Breast epithelium (tissue), 4 donors: ENCODE data around the gene ADD2. TPM values are rescaled to one million over a fixed set of nuclear protein-coding genes. Genes with fewer than 3 reads are reported as not detected.
"Not testable (repeated sequence)": the region's sequence is repeated elsewhere in the genome, so short reads cannot be mapped to it uniquely, and the experiment has no call there.

Experiments used
- DNase-seq, 2 donors: peaks; one replicate each; pipeline ENCODE4 v3.0.0-alpha.2; 2019; ENCODE audit warnings: low spot score in 2 of 2
- H3K27ac ChIP-seq, 2 donors: fragments of 200-600 bp; sonication (generic) in 1 of 2; one replicate each; pipeline ENCODE4 v1.5.1; 2016 to 2019; ENCODE audit warnings: mild to moderate bottlenecking in 1 of 2
- H3K27me3 ChIP-seq, 2 donors: fragments of 200-600 bp; sonication (generic) in 1 of 2; one replicate each; pipeline versions ENCODE4 v1.5.1 to v1.6.0; 2017 to 2019; ENCODE audit warnings: control low read depth in 1 of 2, mild to moderate bottlenecking in 1 of 2
- H3K36me3 ChIP-seq: fragments of 200-600 bp; one replicate; pipeline ENCODE4 v1.5.1; 2019
- H3K4me1 ChIP-seq, 2 donors: fragments of 200-600 bp; sonication (generic); one replicate each; pipeline ENCODE4 v1.5.1; 2016 to 2019; ENCODE audit warnings: control low read depth in 1 of 2
- H3K4me3 ChIP-seq, 3 donors: fragments of 200-600 bp; sonication (generic); 1 replicate in 2 of 3; 2 replicates in 1 of 3; pipeline ENCODE4 v1.5.1; 2016 to 2019; ENCODE audit warnings: mild to moderate bottlenecking in 3 of 3, moderate library complexity in 2 of 3
- H3K9me3 ChIP-seq, 2 donors: fragments of 200-600 bp; sonication (generic) in 1 of 2; one replicate each; pipeline ENCODE4 v1.5.1; 2016 to 2019; ENCODE audit warnings: control low read depth in 1 of 2
- POLR2A ChIP-seq: fragments of 450-650 bp; IDR thresholded peaks from one replicate; pipeline ENCODE4 v1.6.1; 2016; ENCODE audit warnings: antibody characterized with exemption, mild to moderate bottlenecking, moderate library complexity
- POLR2AphosphoS5 ChIP-seq, 3 donors: sonication (generic); formaldehyde crosslinking; IDR thresholded peaks; one replicate each; pipeline ENCODE4 v1.6.1; 2017; ENCODE audit warnings: antibody characterized with exemption in 3 of 3
- intact Hi-C: fragments of 100-400 bp; cut with DNase I; formaldehyde crosslinking; loops from one replicate; pipeline ENCODE4 v1.15.1; 2023; ENCODE audit warnings: low total_unique reads
- total RNA-seq, 3 donors: library from RNA; depleted of rRNA; stranded (reverse); fragments of >200 nt; gene quantifications; one replicate each; pipeline ENCODE4 v1.1.0, GENCODE V29; 2016
- TF ChIP-seq, protein P1 (sequence below), 3 donors: fragments of 450-650 bp; IDR thresholded peaks; one replicate each; pipeline ENCODE4 v1.5.1; 2016 to 2017; ENCODE audit warnings: antibody characterized with exemption in 3 of 3, mild to moderate bottlenecking in 3 of 3, moderate library complexity in 3 of 3

Gene ADD2
- total RNA-seq, 3 donors from 2014 or later, result 1.3 to 2.3 (median 1.9) TPM

DNA sequence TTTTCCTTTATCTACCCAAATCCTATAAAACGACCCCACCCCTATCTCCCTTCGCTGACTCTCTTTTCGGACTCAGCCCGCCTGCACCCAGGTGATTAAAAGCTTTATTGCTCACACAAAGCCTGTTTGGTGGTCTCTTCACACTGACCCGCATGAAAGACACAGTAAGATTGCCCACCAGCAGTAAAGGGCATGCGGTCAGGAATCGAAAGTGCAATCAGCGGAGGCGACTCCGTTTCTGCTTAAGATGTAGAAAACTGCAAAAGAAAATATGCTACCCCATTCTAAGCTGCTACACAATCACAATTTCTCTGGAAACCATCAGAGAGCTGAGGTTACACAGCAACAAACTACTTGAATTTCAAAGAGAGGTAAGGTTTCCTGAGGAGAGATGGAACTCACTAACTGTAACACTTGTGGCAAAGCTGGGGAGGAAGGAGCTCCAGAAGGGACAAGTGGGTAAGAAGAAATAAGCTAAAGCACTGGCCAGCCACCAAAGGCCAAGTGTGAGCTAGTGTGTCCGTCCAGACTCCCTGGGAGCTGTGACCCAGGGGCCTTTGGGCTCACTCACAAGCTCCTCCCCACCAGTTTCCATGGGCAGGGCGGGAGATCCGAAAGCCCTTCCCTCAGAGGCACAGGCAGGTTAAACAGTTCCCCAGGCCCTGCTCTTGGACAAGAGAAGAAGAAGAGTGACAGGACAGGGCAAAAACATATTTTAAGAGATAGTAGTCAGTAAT lies 141.6 kb downstream of the ADD2 start:
- no peak overlapping the region for H3K27ac ChIP-seq
- no peaks in the 10 kb centered on the region for H3K9me3 ChIP-seq
- H3K4me1 ChIP-seq, result no peaks in the 10 kb centered on the region
- no peak overlapping the region for H3K4me3 ChIP-seq
- TF ChIP-seq, protein P1, sequence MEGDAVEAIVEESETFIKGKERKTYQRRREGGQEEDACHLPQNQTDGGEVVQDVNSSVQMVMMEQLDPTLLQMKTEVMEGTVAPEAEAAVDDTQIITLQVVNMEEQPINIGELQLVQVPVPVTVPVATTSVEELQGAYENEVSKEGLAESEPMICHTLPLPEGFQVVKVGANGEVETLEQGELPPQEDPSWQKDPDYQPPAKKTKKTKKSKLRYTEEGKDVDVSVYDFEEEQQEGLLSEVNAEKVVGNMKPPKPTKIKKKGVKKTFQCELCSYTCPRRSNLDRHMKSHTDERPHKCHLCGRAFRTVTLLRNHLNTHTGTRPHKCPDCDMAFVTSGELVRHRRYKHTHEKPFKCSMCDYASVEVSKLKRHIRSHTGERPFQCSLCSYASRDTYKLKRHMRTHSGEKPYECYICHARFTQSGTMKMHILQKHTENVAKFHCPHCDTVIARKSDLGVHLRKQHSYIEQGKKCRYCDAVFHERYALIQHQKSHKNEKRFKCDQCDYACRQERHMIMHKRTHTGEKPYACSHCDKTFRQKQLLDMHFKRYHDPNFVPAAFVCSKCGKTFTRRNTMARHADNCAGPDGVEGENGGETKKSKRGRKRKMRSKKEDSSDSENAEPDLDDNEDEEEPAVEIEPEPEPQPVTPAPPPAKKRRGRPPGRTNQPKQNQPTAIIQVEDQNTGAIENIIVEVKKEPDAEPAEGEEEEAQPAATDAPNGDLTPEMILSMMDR (IDR thresholded peaks at IDR 0.05), result no peak
- TF ChIP-seq POLR2A, result no peak
- no peak for TF ChIP-seq POLR2AphosphoS5 (IDR thresholded peaks at IDR 0.05)
- H3K36me3 ChIP-seq, result no peaks in the 10 kb centered on the region
- no peaks in the 10 kb centered on the region for H3K27me3 ChIP-seq
- intact Hi-C loops, result no loop called here
- DNase-seq, result no peak

DNA sequence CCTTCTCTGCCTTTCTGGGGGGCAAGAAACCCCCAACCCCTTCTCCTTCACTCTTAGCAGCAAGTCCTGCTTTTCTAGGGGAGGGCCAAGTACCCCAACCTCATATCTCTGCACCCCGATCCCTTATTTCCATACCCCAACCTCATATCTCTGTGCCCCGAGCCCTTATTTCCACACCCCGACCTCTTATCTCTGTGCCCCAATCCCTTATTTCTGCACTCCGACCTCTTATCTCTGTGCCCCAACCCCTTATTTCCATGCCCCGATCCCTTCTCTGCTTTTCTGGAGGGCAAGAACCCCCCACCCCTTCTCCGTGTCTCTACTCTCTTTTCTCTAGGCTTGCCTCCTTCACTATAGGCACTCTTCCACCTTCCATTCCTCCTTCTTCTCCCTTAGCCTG lies 146.5 kb downstream of the ADD2 start:
- H3K27ac ChIP-seq, H3K27me3 ChIP-seq, intact Hi-C loops, DNase-seq, H3K4me3 ChIP-seq, H3K9me3 ChIP-seq, H3K4me1 ChIP-seq, H3K36me3 ChIP-seq: not testable (repeated sequence)

DNA sequence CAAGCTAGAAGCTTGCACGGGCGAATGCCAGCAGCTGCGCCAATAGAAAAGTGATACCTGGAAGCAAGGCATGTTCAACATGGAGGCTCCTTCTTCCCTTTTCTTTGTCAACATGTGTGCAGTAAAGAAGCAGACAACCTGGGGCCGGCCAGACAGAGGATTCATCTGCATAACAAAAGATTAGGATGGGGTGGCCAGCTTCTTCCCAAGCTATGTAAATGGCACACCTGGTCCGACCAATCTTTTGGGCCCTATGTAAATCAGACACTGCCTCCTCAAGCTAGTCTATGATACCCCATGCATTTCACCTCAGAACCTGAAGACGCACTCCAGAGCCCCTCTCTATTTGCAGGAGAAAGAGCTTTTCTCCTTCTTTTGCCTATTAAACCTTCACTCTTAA lies 148.0 kb downstream of the ADD2 start:
- H3K27ac ChIP-seq, result no peak overlapping the region

DNA sequence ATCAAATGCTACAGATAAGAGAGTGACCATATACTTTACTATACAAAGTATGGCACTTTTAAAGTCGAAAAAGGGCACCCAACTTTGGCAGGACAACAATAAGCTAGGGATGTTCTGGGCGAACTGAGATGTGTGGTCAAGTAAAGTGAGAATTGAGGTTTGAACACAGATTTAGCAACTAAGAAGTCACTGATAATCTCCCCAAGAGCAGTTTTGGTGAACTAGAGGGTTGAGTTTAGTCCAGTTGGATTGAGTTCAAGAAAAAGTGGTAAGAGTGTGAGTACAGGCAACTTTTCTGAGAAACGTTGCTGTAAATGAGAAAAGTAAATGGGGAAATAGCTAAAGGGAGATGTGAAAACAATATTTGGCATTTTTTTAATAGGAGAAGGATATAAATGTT lies 148.8 kb downstream of the ADD2 start:
- intact Hi-C loops, result no loop called here
- no peaks in the 10 kb centered on the region for H3K36me3 ChIP-seq
- no peaks in the 10 kb centered on the region for H3K27me3 ChIP-seq
- TF ChIP-seq POLR2AphosphoS5 (IDR thresholded peaks at IDR 0.05), result no peak
- no peak for TF ChIP-seq POLR2A
- TF ChIP-seq, protein P1 (IDR thresholded peaks at IDR 0.05), result no peak
- H3K27ac ChIP-seq, result no peak overlapping the region
- no peaks in the 10 kb centered on the region for H3K4me1 ChIP-seq
- no peaks in the 10 kb centered on the region for H3K9me3 ChIP-seq
- H3K4me3 ChIP-seq, result no peak overlapping the region
- DNase-seq, result no peak

More for the DNA sequence above, 148.0 kb downstream of the ADD2 start:
- TF ChIP-seq POLR2AphosphoS5 (IDR thresholded peaks at IDR 0.05), result no peak
- TF ChIP-seq, protein P1 (IDR thresholded peaks at IDR 0.05), result no peak
- TF ChIP-seq POLR2A, result no peak
- no peaks in the 10 kb centered on the region for H3K27me3 ChIP-seq
- H3K4me3 ChIP-seq, result no peak overlapping the region
- H3K4me1 ChIP-seq, result no peaks in the 10 kb centered on the region
- intact Hi-C loops, result no loop called here
- H3K9me3 ChIP-seq, result no peaks in the 10 kb centered on the region
- DNase-seq, result no peak
- no peaks in the 10 kb centered on the region for H3K36me3 ChIP-seq

DNA sequence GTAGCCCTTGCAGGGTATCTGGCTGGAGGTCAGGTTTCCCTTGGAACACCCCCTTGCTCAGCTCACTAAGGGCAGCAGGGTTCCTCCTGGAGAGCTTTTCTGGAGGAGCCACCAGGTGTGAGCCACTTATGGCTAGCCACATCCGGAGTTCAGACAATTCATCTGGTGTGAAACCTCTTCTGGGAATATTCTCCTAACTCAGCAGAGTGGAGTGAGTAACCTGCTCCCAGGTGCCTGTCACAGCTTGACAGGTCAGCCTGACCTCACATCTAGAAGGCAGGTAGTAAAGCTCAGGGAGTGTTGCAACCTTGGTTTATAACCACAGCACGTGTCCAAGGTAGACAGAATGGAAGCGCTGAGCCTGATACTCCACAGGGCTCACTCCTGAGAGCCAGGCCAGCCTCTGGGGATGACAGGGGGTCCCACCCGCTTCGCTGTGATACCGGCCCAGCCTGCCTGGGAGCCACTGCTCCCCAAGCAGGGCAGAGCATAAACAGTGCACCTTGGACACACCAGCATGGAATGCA lies 151.8 kb downstream of the ADD2 start:
- TF ChIP-seq, protein P1 (IDR thresholded peaks at IDR 0.05), result no peak
- no peak for TF ChIP-seq POLR2A
- peak in 1 of 3 donors; percentile 44 for TF ChIP-seq POLR2AphosphoS5 (IDR thresholded peaks at IDR 0.05)
- no peak overlapping the region for H3K4me3 ChIP-seq
- no peaks in the 10 kb centered on the region for H3K27me3 ChIP-seq
- peak overlapping the region in 1 of 2 donors; percentile 26 for H3K27ac ChIP-seq
- no peaks in the 10 kb centered on the region for H3K4me1 ChIP-seq
- peak in 1 of 2 donors; percentile 35 for DNase-seq
- H3K36me3 ChIP-seq, result no peaks in the 10 kb centered on the region
- H3K9me3 ChIP-seq, result no peaks in the 10 kb centered on the region
- intact Hi-C loops, result no loop called here
